Activated naive CD4-positive, alpha-beta T cell treated with Interleukin-2 at 50 U/mL for 16 hours (primary cell): ENCODE results near the gene CATSPERD.

Source experiments
- DNase-seq: peaks from one replicate; pipeline ENCODE4 v3.0.0-alpha.2; 2020

CATSPERD gene, protein sequence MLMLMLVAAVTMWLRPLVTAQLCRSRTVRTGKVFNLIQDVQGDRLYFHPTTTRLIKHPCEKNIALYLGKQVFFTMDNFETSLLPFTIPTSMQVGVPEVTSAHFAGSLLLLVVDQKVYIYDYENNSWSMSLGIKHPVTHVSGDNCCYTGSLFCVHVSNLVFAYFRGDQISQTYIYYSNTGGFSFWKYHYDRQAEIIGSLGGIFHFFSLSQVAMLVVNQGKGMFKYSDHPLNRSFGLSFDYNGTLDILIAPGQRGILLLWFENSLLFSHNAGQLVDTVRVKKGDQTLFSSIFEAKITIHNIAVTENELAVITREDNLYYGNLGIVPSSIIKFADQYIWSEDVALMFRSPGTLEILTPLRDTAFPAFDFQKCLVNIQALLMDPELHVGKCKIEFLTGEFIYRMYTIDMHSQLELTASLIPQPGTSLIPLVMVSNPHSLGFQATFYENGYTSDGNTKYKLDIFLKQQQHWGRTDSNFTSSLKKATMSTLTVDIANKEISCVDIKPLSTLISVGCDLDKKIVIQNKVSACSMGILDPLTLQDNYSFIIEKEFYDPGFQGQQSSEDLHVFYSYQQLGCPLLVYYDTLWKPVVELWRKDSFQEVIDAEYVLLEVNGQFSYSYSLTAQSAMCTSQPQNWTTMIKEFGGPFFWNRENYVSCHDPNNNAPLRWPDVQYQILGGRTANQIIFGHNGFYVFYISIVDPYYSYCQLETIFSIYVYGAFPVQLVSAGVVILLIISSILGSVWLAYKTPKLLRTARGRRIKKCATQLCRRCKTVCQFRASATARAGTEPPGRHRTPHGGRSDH

DNA sequence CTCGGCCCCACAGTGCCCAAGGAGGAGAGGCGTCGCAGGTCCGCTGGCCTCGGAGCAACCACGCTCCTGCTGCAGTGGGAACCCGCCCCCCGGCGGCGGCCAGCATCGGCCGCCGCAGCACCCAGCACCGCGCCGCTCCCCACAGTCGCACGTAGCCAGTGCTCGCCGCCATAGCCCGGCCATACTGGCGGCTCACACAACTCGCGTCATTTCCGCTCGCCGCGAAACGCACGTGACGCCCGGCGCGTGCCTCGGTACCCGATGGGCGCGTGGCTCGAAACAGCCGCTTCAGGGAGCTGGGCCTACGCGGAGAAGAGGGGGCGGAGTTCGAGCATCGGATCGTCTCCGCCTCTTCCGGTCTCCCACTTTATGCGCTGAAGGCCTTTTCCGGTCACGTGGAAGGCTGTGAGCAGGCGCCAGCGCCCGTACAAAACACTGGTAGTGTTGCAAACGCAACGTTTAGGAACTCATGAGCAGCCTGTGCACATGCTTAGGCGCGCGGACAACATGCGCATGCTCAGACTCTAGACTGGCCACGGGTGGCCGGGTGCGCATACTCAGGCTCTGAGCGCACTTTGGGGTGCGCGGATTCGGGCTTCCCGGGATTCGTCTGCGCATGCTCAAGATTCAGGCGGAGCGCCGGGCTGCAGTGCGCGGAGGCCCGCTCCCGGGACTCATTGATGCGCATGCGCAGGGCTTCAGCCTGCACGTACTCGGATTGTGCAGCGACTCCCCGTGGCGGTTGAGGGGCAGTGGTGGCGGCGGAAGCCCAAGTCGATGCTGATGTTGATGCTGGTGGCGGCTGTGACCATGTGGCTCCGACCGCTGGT, at the start of gene CATSPERD, which contains the start of gene LONP1:
Gene CATSPERD (plus strand): TSS at position 677 of the 830 bp plus-strand sequence. CDS start 101 bp downstream, at position 778.
Gene LONP1 (minus strand): TSS at position 186 of the 830 bp plus-strand sequence. CDS start 14 bp downstream, at position 172.
- DNase-seq: peak; percentile 98

DNA sequence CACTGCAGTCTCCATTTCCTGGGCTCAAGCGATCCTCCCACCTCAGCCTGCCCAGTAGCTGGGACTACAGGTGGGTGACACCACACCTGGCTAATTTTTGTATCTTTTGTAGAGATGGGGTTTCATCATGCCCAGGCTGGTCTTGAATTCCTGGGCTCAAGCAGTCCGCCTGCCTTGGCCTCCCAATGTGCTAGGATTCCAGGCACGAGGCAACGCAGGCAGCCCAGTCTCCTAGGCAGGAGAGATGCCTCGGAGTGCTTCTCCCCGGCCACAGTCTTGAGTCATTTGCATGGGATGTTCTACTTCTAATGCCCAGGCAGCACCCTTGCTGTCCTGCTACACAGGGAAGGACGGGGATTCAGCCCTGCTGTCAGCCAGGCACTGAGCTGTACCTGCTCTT, 48.8 kb upstream of the CATSPERD start:
- DNase-seq: no peak

DNA sequence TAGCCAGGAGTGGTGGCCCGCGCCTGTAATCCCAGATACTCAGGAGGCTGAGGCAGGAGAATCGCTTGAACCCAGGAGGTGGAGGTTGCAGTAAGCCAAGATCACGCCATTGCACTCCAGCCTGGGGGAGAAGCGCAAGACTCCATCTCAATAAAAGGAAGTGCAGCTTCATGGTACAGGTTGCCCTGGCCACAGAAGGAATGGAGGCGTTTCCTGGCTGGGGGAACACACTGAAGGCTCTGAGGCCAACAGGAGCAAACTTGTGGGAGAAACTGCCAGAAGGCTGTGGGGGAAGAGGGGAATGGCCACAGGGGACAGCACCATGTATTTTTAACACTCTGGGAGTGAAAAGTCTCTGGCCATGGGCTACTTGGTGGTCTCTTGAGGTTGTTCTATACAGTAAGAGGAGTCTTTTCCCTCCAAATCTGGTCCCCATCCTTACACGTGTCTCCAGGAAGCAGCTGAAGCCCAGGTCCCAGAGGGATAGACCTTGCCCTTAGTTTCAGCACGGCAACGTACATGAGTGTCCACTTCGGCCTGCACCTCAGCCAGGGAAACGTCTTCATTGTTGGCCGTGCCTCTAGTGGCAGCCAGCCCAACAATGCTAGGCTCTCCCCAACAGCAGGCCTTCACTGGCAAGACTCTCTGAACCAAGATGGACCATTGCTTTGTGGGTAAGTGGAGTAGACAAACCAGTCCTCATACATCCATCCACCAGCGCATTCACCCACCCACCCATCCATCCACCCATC, 47.6 kb upstream of the CATSPERD start:
- DNase-seq: no peak

DNA sequence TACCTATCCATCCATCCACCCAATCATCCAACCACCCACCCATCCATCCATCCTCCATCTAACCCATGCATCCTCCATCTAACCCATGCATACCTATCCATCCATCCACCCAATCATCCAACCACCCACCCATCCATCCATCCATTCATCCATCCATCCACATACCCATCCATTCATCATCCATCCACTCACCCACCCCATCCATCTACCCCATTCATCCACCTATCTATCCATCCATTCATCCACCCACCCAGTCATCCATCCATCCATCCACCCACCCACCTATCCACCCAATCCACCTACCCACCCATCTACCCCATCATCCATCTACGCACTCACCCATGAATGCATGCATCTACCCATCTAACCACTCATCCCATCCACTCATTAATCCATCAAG, 46.7 kb upstream of the CATSPERD start:
- DNase-seq: no peak

DNA sequence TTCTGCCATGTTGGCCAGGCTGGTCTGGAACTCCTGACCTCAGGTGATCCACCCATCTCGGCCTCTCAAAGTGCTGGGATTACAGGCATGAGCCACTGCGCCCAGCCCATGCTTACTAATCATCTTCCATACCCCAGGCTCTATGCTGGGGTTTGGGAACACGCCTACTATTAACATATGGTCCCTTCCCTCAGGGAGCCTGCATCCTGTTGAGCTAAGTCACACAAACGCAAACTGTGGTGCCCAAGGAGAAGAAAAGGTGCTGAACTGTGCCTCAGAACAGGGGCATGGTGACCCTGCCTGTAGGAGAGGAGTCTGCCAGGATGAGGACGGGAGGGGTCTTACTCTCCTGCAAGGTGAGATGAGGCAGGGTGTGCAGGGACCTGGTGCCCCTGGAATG, 45.7 kb upstream of the CATSPERD start:
- DNase-seq: no peak

DNA sequence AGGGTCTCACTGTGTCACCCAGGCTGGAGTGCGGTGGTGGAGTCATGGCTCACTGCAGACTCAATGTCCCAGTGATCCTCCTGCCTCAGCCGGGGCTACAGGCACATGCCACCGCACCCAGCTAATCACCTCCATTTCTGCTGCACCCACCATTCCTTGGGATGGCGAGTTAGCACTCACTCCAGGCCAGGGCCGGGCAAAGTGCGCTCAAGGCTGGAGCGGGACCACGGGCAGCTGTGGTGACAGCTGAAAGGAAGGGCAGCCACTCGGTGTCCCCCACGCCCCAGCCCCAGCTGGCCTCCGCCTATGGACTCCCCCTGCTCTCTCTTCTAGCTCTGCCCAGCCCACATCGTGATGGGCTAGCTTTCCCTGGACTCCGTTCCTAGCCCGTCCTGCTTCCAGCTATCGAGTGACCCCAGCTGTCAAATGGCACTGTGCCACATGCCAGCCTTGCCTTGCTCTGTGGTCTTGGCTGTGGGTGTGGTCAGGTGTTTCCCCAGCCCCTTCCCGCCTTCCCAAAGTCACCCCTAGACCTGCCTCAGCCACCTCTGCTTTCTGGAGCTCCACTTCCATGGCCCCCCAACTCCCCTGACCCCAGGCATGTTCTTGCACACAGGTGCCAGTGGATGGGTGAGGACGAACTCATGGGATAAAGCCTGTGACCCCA, 44.2 kb upstream of the CATSPERD start:
- DNase-seq: no peak

DNA sequence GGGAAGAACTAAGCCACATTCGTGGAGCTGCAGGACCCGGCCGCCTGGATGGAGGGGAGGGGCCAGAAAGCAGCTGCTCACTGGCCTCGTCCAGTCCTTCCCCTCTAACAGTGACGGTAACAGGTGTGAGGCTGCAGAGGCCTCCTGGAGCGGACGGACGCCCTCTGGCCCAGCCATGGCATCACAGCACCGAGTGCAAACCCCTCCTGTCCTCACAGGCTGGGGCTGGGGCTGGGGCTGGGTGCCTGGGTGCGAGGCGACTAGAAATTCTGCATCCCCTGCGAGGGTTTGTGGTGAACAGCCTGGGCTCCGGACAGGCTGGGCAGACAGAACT, 43.7 kb upstream of the CATSPERD start:
- DNase-seq: no peak

DNA sequence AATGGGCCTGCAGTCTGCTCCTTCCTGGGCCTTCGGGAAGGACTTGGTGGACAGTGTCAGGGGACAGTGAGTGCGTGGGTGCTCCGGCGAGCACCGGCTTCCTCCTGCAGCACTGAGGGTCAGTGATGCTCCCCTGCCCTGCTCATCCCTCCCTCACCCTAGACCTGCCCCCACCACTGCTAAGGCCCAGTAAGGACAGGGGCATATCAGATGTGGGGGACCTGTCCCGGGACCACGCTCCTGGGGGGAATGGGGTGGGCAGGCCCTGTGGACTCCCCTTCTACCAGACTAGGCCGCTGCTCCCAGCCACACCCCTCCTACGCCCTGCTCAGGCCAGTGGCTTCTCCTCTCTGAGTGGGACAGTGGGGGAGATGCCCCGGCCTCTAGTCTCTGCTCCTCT, 43.3 kb upstream of the CATSPERD start:
- DNase-seq: no peak

DNA sequence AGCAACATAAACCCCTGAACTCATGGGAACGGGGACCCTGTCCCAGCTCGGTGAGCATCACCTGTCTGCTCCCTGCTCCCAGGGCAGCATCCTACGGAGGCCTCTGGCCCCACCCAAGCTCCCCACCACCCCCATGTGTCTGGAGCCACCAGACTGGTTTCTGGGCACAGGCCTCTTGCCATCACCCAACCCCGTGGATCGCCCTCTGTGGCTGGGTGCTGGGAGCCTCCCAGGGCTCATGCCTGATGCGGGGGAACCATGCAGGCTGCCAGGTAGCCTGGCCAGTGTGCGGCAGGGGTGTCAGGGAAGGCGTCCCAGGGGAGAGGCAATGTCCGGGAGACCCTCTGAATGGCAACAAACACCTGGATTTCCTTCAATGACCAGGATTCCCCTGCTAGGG, 42.9 kb upstream of the CATSPERD start:
- DNase-seq: no peak

DNA sequence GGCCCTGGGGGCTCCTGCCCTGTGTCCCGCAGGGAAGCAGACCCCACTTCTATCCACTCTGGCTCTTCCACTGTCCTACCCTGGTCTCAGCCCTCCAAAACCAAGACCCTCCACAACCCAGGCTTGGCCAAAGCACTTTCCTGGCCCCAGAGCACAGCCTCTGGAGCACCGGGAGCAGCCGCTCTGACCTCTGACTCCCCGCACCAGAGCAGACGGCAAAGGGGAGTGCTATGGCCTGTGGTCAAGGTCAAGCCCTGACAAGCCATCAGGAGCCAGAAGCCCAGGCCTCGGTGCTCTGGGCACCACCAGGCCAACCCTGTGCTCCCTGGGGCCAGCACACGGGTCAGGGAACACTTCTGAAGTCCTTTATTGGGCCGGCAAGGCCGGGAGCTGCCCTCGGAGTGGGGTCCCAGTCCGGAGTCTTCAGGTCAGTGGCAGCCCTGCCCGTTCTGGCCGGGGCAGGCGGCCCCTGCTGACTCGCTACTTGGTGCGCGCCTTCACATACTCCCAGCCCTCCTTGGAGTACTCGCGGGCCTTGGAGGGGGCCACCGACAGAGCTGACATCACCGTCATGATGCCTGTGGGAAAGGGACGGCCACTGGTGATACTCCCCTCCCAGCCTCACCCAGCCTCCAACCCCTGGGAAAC, 42.2 kb upstream of the CATSPERD start:
- no peak for DNase-seq

DNA sequence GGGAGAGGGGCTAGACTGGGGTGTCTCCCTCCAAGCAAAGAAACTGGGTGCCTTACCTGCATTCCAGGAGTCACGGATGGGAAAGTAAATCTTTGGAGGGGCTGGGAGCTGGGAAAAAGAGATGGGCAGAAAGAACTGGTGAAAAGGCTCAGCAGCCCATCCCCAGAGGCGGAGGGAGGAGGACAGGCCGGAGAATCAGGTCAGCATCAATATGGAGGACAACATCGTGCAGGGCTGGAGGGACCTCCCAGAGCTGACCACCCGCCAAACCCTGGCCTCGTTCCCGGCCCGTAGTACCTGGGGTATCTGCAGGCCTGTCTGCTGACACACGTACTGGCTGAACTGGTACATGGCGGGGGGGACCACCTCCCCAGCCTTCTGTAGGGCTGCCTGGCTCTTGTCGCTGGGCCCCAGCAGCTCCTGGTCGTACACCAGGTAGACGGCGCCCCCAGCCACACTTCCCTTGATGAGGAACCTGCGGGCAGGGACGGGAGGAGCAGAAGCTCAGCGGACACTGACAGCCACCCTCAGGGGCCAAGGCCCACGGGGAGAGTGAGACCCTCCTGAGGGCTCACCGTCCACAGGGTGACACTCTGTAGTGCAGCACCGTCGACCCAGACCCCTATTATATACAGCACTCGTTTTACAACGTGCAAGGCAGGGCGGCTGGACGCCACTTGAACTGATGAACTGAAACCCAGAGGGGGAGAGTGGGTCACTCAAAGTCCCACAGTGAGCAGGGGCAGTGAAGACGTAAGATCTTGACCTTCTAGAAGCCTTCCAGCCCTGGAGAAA, 41.0 kb upstream of the CATSPERD start:
- DNase-seq: no peak

DNA sequence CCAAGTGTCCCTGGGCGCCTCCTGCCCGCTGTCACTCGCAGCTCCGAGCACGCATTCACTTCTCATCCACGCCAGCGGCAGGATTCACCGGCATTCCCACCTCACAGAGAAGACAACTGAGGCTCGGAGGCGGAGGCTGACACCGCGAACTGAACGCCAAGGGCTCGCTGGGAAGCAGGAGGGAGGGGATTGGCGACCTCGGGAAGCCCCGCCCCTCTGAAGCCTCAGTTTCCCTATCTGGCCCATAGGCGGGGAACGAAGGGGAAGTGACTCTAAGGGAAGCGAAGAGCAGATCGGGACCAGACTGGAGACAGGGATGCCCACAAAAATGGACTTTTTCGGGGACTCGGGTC, 40.4 kb upstream of the CATSPERD start:
- no peak for DNase-seq

DNA sequence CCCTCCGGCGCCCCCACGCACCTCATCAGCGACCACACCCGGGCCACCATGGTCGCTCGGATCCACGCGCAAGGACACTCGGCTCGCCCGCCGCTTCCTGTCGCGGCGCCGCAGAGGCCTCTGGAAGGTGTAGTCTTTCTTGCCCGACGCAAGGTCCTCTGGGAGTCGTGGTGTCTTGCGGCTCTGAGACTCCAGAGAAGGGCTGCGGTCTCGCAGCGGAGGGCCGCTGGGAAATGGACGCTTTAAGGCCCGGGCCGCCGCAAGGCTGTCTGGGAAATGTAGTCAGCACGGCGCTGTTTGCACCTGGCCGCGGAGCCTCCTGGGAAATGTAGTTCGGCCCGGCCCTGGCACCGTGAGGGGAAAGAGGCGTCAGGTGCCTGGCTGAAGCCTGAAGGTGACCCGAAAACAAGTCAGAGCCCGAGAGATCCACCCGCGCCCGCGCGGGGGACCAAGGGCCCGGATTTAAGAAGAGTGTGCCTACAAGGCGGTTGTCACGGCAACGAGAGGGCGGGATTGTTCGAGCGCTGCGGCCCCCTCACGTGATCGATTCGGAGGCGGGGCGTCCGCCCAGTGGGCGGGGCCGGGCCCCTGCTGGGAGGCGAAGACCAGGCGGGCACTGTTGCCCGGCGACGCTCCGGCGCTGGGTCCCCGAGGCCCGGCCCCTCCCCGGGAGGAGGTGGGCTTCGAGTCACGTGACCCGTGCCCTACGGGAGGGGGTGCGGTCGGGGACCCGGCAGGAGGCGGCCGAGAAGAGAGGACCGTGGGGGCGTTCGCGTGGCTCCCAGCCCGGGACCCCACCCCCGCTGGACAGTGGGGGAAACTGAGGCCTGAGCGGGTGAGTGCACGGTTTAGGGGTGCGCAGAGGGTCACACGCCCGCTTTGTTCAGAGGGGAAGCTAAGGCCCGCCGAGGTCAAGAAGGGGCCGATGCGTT, 39.7 kb upstream of the CATSPERD start, which contains the start of the genes HSD11B1L and MICOS13:
Gene HSD11B1L (plus strand): TSS at position 591 of the 932 bp plus-strand sequence. CDS start 3,806 bp downstream, outside the sequence.
Gene MICOS13 (minus strand): TSS at position 80 of the 932 bp plus-strand sequence. CDS start 30 bp downstream, at position 50.
- peak; percentile 98 for DNase-seq

DNA sequence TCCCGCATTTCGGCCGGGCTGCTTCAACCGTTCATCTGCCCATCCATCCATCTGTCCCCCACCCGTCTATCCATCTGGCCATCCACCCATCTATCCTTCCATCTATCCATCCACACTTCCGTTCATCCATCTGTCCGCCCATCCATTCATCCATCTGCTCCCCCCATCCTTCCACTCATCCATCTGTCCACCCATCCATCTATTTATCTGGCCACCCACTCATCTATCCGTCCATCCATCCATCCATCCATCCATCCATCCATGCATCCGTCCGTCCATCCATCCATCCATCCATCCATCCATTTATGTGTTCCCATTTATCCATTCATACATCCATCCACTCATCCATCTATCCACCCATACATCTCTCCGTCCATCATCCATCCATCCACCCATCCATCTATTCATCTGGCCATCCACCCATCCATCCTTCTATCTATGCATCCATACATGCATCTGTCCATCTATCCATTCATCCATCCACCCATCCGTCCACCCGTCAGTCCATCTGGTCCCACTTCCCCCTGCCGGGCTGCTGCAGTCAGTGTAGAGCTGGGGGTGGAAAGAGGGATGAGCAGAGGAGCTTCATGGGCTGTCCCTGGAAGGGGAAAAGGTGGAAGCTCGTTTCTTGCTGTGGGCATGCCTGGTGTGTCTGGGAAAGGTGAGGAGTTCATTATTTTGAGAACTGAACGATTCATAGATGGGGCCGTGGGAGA, 38.9 kb upstream of the CATSPERD start:
- DNase-seq: no peak

DNA sequence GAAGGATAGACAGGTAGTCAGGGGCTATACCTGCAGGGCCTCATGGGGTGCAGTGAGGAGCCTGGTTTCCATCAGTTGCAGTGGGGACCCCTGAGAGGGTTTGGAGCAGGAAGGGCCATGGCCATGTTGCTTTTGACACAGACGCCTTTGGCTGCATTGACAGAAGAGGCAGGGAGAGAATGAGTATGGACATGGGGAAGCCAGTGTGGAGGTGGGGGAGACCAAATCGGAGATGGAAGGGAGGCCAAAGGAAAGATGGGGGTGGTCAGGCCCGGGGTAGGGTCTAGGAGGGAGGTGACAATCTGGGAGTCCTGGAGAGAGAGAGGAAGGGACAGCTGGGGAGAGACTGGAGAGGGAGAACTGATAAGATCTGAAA, 38.3 kb upstream of the CATSPERD start:
- DNase-seq: no peak

DNA sequence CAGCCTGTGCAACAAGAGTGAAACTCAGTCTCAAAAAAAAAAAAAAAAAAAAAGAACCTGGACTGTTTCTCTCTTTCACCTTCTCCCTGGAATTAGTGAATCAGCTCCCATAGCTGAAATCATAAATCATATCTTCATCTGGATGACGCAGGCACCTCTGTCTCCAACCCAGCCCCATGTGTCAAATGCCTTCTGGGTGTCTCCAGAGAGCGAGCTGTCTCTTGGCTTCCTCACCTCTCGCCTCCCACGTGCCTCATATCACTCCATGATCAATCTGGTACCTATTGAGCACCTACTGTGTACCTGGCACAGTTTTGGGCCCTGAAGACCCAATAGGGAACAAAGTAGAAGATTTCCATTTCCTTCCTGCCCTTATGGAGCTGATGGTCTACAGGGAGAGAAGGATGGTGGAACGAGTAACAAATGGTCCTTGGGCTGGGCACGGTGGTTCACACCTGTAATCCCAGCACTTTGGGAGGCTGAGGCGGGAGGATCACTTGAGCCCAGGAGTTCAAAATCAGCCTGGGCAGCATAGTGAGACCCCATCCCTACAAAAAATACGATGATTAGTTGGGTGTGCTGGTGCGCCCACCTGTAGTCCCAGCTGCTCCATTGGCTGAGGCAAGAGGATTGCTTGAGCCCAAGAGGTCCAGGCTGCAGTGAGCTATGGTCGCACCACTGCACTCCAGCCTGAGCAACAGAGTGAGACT, 37.1 kb upstream of the CATSPERD start:
- DNase-seq: no peak

DNA sequence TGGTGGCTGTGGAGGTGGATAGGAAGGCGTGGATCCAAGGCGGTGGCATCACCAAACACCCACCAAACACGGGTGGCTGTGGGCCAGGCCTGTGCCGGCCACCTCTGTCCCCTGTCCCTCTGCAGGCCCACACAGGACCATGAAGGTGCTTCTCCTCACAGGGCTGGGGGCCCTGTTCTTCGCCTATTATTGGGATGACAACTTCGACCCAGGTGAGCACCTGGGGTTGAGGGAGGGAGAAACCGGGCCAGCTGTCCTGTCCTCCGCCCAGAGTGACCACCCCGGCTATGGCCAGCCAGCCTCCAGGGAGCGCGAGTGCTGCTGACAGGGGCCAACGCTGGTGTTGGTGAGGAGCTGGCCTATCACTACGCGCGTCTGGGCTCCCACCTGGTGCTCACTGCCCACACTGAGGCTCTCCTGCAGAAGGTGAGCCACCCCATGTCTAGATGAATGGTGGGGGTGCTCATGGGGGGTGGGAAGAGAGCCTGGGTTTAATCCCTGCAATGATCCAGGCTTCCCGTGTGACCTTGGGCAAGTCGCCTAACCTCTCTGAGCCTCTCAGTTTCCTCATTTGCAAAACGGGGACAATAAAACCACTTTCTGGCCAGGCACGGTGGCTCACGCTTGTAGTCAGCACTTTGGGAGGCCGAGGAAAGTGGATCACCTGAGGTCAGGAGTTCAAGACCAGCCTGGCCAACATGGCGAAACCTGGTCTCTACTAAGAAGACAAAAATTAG, 35.6 kb upstream of the CATSPERD start:
- DNase-seq: no peak
